ENCODE measurements around the gene KAT5.
"Not testable (repeated sequence)": the region's sequence is repeated elsewhere in the genome, so short reads cannot be mapped to it uniquely, and the experiment has no call there.

KAT5 gene

GRCh38 chr11:65709661-65710060 is 2.4 kb upstream of the KAT5 start:
- DNase-seq (ENCODE audit: low spot score) = no peak

- DNase-seq (ENCODE audit: low spot score) = no peak
Observed at GRCh38 chr11:65710421-65710820, 1.6 kb upstream of the KAT5 start.

- no peak for DNase-seq (ENCODE audit: low spot score)
Observed at GRCh38 chr11:65712633-65713076, 603 bp downstream of the KAT5 start.

GRCh38 chr11:65713212-65713969 is 1.3 kb downstream of the KAT5 start:
- DNase-seq (ENCODE audit: low spot score) = no peak

GRCh38 chr11:65714433-65714832 is 2.4 kb downstream of the KAT5 start:
- no peak for DNase-seq (ENCODE audit: low spot score)

- DNase-seq (ENCODE audit: low spot score) = no peak
Observed at GRCh38 chr11:65716302-65716701, 4.2 kb downstream of the KAT5 start.

GRCh38 chr11:65716774-65717405 is 4.8 kb downstream of the KAT5 start:
- no peak for DNase-seq (ENCODE audit: low spot score)

- no peak for DNase-seq (ENCODE audit: low spot score)
Observed at GRCh38 chr11:65717906-65718305, 5.9 kb downstream of the KAT5 start.

GRCh38 chr11:65718531-65718930 is 6.5 kb downstream of the KAT5 start:
- no peak for DNase-seq (ENCODE audit: low spot score)

- DNase-seq (ENCODE audit: low spot score) = no peak
Observed at GRCh38 chr11:65718964-65719492, 7.0 kb downstream of the KAT5 start.

GRCh38 chr11:65719871-65720210 is 7.8 kb downstream of the KAT5 start:
- DNase-seq (ENCODE audit: low spot score) = no peak

- peak; percentile 92 for DNase-seq (ENCODE audit: low spot score)
Observed at GRCh38 chr11:65720211-65720934, 8.3 kb downstream of the KAT5 start, which contains the start of gene RNASEH2C. Gene RNASEH2C (minus strand): TSS chr11:65720798. CDS start chr11:65720758, 40 bp downstream.

GRCh38 chr11:65722261-65722660 is 10.2 kb downstream of the KAT5 start:
- DNase-seq (ENCODE audit: low spot score) = no peak

- no peak for DNase-seq (ENCODE audit: low spot score)
Observed at GRCh38 chr11:65726660-65727059, 14.6 kb downstream of the KAT5 start.

- no peak for DNase-seq (ENCODE audit: low spot score)
Observed at GRCh38 chr11:65727865-65728264, 15.8 kb downstream of the KAT5 start.

- no peak for DNase-seq (ENCODE audit: low spot score)
Observed at GRCh38 chr11:65730461-65730860, 18.4 kb downstream of the KAT5 start.

GRCh38 chr11:65735111-65735510 is 23.1 kb downstream of the KAT5 start:
- not testable (repeated sequence) for DNase-seq (ENCODE audit: low spot score)

GRCh38 chr11:65736810-65737209 is 24.8 kb downstream of the KAT5 start:
- DNase-seq (ENCODE audit: low spot score) = no peak

GRCh38 chr11:65739022-65739421 is 27.0 kb downstream of the KAT5 start:
- DNase-seq (ENCODE audit: low spot score) = no peak

GRCh38 chr11:65741185-65741584 is 29.1 kb downstream of the KAT5 start:
- no peak for DNase-seq (ENCODE audit: low spot score)

GRCh38 chr11:65742353-65742752 is 30.3 kb downstream of the KAT5 start:
- no peak for DNase-seq (ENCODE audit: low spot score)

GRCh38 chr11:65743681-65744025 is 31.6 kb downstream of the KAT5 start:
- DNase-seq (ENCODE audit: low spot score) = no peak

Data from putamen (tissue), 1 donor.